SK-N-SH (cell line): ENCODE results near the gene SLC25A28. TPM values are rescaled to one million over a fixed set of nuclear protein-coding genes. Genes with fewer than 3 reads are reported as not detected.

ENCODE experiments used
- EP300 ChIP-seq, 2 experiments: IDR thresholded peaks; 2 replicates each; pipeline versions ENCODE4 v1.4.0 to v1.6.1; 2012; ENCODE audit warnings: borderline replicate concordance in 1 of 2, low read depth in 1 of 2, low read length in 1 of 2
- EZH2phosphoT487 ChIP-seq: fragments of 200-600 bp; sonication (generic); IDR thresholded peaks from 2 replicates; pipeline ENCODE4 v1.6.1; 2017; ENCODE audit warnings: low read depth, mixed run types, mild to moderate bottlenecking, antibody characterized with exemption, moderate library complexity, borderline replicate concordance
- FOSL2 ChIP-seq: IDR thresholded peaks from 2 replicates; pipeline ENCODE4 v1.4.0; 2012; ENCODE audit warnings: low read depth, mild to moderate bottlenecking, moderate library complexity, borderline replicate concordance
- FOXJ3 ChIP-seq: sonication (generic); formaldehyde crosslinking; IDR thresholded peaks from 2 replicates; pipeline ENCODE4 v1.5.1; 2020; ENCODE audit warnings: mild to moderate bottlenecking, missing genetic modification reagents
- GATA2 ChIP-seq: sonication (generic); formaldehyde crosslinking; IDR thresholded peaks from 2 replicates; pipeline ENCODE4 v1.5.0; 2020; ENCODE audit warnings: mild to moderate bottlenecking, missing genetic modification reagents
- MEF2A ChIP-seq: IDR thresholded peaks from 2 replicates; pipeline ENCODE4 v1.4.0; 2012; ENCODE audit warnings: low read depth, borderline replicate concordance
- MXI1 ChIP-seq: IDR thresholded peaks from 2 replicates; pipeline ENCODE4 v1.6.1; 2012; ENCODE audit warnings: mild to moderate bottlenecking, low read depth, low read length, improper control_type of control experiment
- NFIC ChIP-seq: IDR thresholded peaks from 2 replicates; pipeline ENCODE4 v1.4.0; 2012; ENCODE audit warnings: borderline replicate concordance
- NRF1 ChIP-seq: IDR thresholded peaks from 2 replicates; pipeline ENCODE4 v1.6.1; 2012; ENCODE audit warnings: low read depth, mild to moderate bottlenecking, low read length
- POLR2AphosphoS5 ChIP-seq: IDR thresholded peaks from 2 replicates; pipeline ENCODE4 v1.6.1; 2012; ENCODE audit warnings: low read depth, low read length
- RAD21 ChIP-seq: IDR thresholded peaks from 2 replicates; pipeline ENCODE4 v1.6.1; 2012; ENCODE audit warnings: mild to moderate bottlenecking, low read length
- RXRA ChIP-seq: IDR thresholded peaks from 2 replicates; pipeline ENCODE4 v1.4.0; 2012; ENCODE audit warnings: low read depth, mild to moderate bottlenecking, borderline replicate concordance
- SMC3 ChIP-seq: IDR thresholded peaks from 2 replicates; pipeline ENCODE4 v1.6.1; 2012; ENCODE audit warnings: low read depth, low read length, improper control_type of control experiment
- TAF1 ChIP-seq: IDR thresholded peaks from 2 replicates; pipeline ENCODE4 v1.6.1; 2012; ENCODE audit warnings: low read depth, mild to moderate bottlenecking, low read length, moderate library complexity, borderline replicate concordance
- TCF12 ChIP-seq: IDR thresholded peaks from 2 replicates; pipeline ENCODE4 v1.4.0; 2012
- TEAD4 ChIP-seq: IDR thresholded peaks from 2 replicates; pipeline ENCODE4 v1.4.0; 2012; ENCODE audit warnings: mild to moderate bottlenecking, borderline replicate concordance; ENCODE audit not compliant: insufficient read depth
- YY1 ChIP-seq: IDR thresholded peaks from 2 replicates; pipeline ENCODE4 v1.4.0; 2012; ENCODE audit warnings: low read depth, mild to moderate bottlenecking
- polyA plus RNA-seq, 3 experiments: library from polyadenylated mRNA; depleted of rRNA; stranded (reverse); fragments of >200 nt; gene quantifications; 2 replicates each; pipeline ENCODE4 v1.2.3, GENCODE V29; 2012
- TF ChIP-seq, protein P1 (sequence below): IDR thresholded peaks from 2 replicates; pipeline ENCODE4 v1.4.0; 2012; ENCODE audit warnings: low read depth, borderline replicate concordance
- TF ChIP-seq, protein P2 (sequence below): fragments of 150-350 bp; IDR thresholded peaks from 2 replicates; pipeline ENCODE4 v1.6.1; 2016; ENCODE audit warnings: mild to moderate bottlenecking, low read depth, low read length
- TF ChIP-seq, protein P3 (sequence below): IDR thresholded peaks from 2 replicates; pipeline ENCODE4 v1.6.1; 2012; ENCODE audit warnings: mild to moderate bottlenecking, low read depth, low read length, moderate library complexity
- TF ChIP-seq, protein P4 (sequence below): fragments of 200-600 bp; sonication (generic); IDR thresholded peaks from 2 replicates; pipeline ENCODE4 v1.6.1; 2017; ENCODE audit warnings: antibody characterized with exemption, mild to moderate bottlenecking, moderate library complexity

Gene SLC25A28
- polyA plus RNA-seq, 1 of the 3 experiments (the other 2 are of a cell fraction), result 23.8 TPM

DNA sequence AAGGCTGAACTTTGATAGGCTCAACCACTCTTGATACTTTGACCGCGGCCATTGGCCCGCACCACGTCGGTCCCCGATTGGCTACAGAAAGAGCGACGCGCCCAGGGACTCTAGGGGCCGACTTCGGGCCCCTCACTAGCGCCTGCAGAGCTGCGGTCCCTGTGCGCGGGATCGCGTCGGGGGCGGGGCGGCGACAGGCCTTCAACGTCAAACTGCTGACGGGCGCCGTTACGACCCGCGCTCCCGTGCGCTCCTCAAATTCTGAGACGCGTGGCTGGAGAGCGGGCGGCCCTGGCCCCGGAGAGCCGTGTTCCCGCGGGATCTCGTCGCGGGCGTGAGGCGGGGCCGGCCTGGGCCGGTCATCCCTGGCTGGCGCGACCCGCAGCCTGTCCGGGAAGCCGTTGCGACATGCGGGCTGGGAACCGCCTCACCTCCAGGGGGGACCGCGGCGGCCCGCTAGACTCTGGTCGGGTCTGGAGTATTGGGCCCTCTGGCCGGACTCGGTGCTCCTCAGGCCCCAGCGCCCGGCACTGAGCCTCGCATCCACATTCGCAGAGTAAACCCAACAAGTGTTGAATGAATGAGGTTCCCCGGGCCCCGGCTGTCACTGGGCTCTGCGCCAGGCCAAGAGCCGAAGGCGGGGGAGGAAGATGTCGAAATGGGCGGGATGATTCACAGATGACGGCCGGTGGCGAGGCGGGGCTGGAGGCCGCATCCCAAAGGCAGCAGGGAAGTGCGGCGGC is 643 bp upstream of the SLC25A28 start (continued):
- TF ChIP-seq YY1, result 0 out of 2 replicates have a peak, but pooled peaks have one; percentile 11
- TF ChIP-seq FOSL2, result peak; percentile 71; the same call in 1 of the 2 replicates
- TF ChIP-seq TCF12, result peak; percentile 45; the same call in 1 of the 2 replicates
- no peak for TF ChIP-seq EP300 (IDR thresholded peaks at IDR 0.05; ENCODE audit: borderline replicate concordance in 1 of 2, low read depth in 1 of 2, low read length in 1 of 2)
- TF ChIP-seq, protein P1, sequence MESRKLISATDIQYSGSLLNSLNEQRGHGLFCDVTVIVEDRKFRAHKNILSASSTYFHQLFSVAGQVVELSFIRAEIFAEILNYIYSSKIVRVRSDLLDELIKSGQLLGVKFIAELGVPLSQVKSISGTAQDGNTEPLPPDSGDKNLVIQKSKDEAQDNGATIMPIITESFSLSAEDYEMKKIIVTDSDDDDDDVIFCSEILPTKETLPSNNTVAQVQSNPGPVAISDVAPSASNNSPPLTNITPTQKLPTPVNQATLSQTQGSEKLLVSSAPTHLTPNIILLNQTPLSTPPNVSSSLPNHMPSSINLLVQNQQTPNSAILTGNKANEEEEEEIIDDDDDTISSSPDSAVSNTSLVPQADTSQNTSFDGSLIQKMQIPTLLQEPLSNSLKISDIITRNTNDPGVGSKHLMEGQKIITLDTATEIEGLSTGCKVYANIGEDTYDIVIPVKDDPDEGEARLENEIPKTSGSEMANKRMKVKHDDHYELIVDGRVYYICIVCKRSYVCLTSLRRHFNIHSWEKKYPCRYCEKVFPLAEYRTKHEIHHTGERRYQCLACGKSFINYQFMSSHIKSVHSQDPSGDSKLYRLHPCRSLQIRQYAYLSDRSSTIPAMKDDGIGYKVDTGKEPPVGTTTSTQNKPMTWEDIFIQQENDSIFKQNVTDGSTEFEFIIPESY, result peak; percentile 95
- TF ChIP-seq POLR2AphosphoS5, result peak; percentile 94; the same call in 1 of the 2 replicates
- no peak for TF ChIP-seq FOXJ3
- TF ChIP-seq, protein P2, sequence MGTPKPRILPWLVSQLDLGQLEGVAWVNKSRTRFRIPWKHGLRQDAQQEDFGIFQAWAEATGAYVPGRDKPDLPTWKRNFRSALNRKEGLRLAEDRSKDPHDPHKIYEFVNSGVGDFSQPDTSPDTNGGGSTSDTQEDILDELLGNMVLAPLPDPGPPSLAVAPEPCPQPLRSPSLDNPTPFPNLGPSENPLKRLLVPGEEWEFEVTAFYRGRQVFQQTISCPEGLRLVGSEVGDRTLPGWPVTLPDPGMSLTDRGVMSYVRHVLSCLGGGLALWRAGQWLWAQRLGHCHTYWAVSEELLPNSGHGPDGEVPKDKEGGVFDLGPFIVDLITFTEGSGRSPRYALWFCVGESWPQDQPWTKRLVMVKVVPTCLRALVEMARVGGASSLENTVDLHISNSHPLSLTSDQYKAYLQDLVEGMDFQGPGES, result no peak
- TF ChIP-seq RXRA, result no peak
- no peak for TF ChIP-seq SMC3
- TF ChIP-seq, protein P3, sequence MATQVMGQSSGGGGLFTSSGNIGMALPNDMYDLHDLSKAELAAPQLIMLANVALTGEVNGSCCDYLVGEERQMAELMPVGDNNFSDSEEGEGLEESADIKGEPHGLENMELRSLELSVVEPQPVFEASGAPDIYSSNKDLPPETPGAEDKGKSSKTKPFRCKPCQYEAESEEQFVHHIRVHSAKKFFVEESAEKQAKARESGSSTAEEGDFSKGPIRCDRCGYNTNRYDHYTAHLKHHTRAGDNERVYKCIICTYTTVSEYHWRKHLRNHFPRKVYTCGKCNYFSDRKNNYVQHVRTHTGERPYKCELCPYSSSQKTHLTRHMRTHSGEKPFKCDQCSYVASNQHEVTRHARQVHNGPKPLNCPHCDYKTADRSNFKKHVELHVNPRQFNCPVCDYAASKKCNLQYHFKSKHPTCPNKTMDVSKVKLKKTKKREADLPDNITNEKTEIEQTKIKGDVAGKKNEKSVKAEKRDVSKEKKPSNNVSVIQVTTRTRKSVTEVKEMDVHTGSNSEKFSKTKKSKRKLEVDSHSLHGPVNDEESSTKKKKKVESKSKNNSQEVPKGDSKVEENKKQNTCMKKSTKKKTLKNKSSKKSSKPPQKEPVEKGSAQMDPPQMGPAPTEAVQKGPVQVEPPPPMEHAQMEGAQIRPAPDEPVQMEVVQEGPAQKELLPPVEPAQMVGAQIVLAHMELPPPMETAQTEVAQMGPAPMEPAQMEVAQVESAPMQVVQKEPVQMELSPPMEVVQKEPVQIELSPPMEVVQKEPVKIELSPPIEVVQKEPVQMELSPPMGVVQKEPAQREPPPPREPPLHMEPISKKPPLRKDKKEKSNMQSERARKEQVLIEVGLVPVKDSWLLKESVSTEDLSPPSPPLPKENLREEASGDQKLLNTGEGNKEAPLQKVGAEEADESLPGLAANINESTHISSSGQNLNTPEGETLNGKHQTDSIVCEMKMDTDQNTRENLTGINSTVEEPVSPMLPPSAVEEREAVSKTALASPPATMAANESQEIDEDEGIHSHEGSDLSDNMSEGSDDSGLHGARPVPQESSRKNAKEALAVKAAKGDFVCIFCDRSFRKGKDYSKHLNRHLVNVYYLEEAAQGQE, result no peak
- peak; percentile 21; the same call in 1 of the 2 replicates for TF ChIP-seq NRF1
- TF ChIP-seq GATA2 (CRISPR knock-in tag), result no peak
- no peak for TF ChIP-seq RAD21
- peak; percentile 63 for TF ChIP-seq TAF1
- no peak for TF ChIP-seq TEAD4
- no peak; the same call in 1 of the 2 replicates for TF ChIP-seq MXI1
- TF ChIP-seq MEF2A, result no peak; the same call in 1 of the 2 replicates
- no peak for TF ChIP-seq EZH2phosphoT487
- peak; percentile 89 for TF ChIP-seq NFIC
- TF ChIP-seq, protein P4, sequence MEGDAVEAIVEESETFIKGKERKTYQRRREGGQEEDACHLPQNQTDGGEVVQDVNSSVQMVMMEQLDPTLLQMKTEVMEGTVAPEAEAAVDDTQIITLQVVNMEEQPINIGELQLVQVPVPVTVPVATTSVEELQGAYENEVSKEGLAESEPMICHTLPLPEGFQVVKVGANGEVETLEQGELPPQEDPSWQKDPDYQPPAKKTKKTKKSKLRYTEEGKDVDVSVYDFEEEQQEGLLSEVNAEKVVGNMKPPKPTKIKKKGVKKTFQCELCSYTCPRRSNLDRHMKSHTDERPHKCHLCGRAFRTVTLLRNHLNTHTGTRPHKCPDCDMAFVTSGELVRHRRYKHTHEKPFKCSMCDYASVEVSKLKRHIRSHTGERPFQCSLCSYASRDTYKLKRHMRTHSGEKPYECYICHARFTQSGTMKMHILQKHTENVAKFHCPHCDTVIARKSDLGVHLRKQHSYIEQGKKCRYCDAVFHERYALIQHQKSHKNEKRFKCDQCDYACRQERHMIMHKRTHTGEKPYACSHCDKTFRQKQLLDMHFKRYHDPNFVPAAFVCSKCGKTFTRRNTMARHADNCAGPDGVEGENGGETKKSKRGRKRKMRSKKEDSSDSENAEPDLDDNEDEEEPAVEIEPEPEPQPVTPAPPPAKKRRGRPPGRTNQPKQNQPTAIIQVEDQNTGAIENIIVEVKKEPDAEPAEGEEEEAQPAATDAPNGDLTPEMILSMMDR, result no peak
